HCT116 (cell line): ENCODE results near the gene OR10P1. TPM values are rescaled to one million over a fixed set of nuclear protein-coding genes. Genes with fewer than 3 reads are reported as not detected.

Experiments used
- ATAC-seq: fragments of 200-7000 bp; cut with Tn5 transposase; 2 replicates; pipeline ENCODE4 v1.9.1; 2020; ENCODE audit warnings: mild to moderate bottlenecking, moderate library complexity
- BruUV-seq: library from RNA; stranded (reverse); fragments of 400-500 nt; replicated peaks from 2 replicates; lab custom pipeline; 2021; lab: Mats Ljungman, UMichigan
- CTCF ChIA-PET: fragments of 300-600 bp; sonication (Branson Sonifier 250); formaldehyde crosslinking; loops from one replicate; lab custom pipeline; 2021; ENCODE audit warnings: antibody characterized with exemption; lab: Charles Lee
- POLR2A ChIA-PET: fragments of 300-600, 350-600 bp; sonication (Branson Sonifier 250); formaldehyde crosslinking; loops from one replicate; lab custom pipeline; 2021; ENCODE audit warnings: antibody characterized with exemption; lab: Charles Lee
- RAD21 ChIA-PET, 2 experiments: fragments of 300-600 bp; sonication (Branson Sonifier 250); formaldehyde crosslinking; loops; one replicate each; lab custom pipeline; 2023; ENCODE audit warnings: low total read pairs in 2 of 2; ENCODE audit not compliant: uncharacterized antibody in 2 of 2, unreplicated experiment in 2 of 2, low non-redundant PET in 1 of 2; lab: Charles Lee
- DNase-seq: peaks from one replicate; pipeline ENCODE4 v3.0.0-alpha.2; 2010; ENCODE audit warnings: low read depth, low spot score
- H2AFZ ChIP-seq: fragments of 200-600 bp; shearing (Covaris generic), sonication (generic); 2 replicates; pipeline ENCODE4 v1.6.1; 2017; ENCODE audit warnings: low read depth, mixed run types, mixed read lengths, antibody characterized with exemption, low read length; ENCODE audit not compliant: poor library complexity, severe bottlenecking
- H3K27ac ChIP-seq: 2 replicates; pipeline ENCODE4 v1.5.1; 2012; ENCODE audit warnings: low read depth, low read length
- H3K27me3 ChIP-seq: fragments of 200-600 bp; sonication (generic); 2 replicates; pipeline ENCODE4 v1.6.1; 2016; ENCODE audit warnings: mixed run types, low read length, mixed read lengths; ENCODE audit not compliant: insufficient read depth
- H3K36me3 ChIP-seq, 2 experiments: fragments of 200-500 bp in 1 of 2; fragments of 200-600 bp in 1 of 2; sonication (Bioruptor generic) in 1 of 2; sonication (generic) in 1 of 2; 2 replicates each; pipeline versions ENCODE4 v1.5.1 to v1.6.1; 2014 to 2016; ENCODE audit warnings: low read length in 2 of 2, inconsistent platforms in 1 of 2, mixed read lengths in 1 of 2, mixed run types in 1 of 2; ENCODE audit not compliant: insufficient read depth in 2 of 2, control insufficient read depth in 1 of 2
- H3K4me1 ChIP-seq, 2 experiments: fragments of 200-600 bp in 1 of 2; sonication (generic) in 1 of 2; 2 replicates each; pipeline versions ENCODE4 v1.5.1 to v1.6.1; 2012 to 2017; ENCODE audit warnings: low read length in 2 of 2, inconsistent platforms in 1 of 2, mild to moderate bottlenecking in 1 of 2, mixed read lengths in 1 of 2, mixed run types in 1 of 2, moderate library complexity in 1 of 2; ENCODE audit not compliant: insufficient read depth in 2 of 2, control insufficient read depth in 1 of 2
- H3K4me2 ChIP-seq: fragments of 200-600 bp; sonication (generic); 2 replicates; pipeline ENCODE4 v1.6.1; 2017; ENCODE audit warnings: mixed run types, low read length, mixed read lengths
- H3K4me3 ChIP-seq, 2 experiments: fragments of 200-600 bp in 1 of 2; sonication (generic) in 1 of 2; replicated peaks in 1 of 2; 2 replicates each; pipeline ENCODE4 v1.5.1; 2011 to 2016; ENCODE audit warnings: low read length in 2 of 2, control low read depth in 1 of 2, low read depth in 1 of 2, mild to moderate bottlenecking in 1 of 2, mixed read lengths in 1 of 2, mixed run types in 1 of 2
- H3K79me2 ChIP-seq: fragments of 200-600 bp; sonication (generic); 2 replicates; pipeline ENCODE4 v1.6.1; 2017; ENCODE audit warnings: mild to moderate bottlenecking, mixed run types, low read length, moderate library complexity, mixed read lengths; ENCODE audit not compliant: insufficient read depth
- H3K9ac ChIP-seq: fragments of 200-600 bp; sonication (generic); 2 replicates; pipeline ENCODE4 v1.6.1; 2016; ENCODE audit warnings: low read length, mixed read lengths
- H3K9me2 ChIP-seq: fragments of 200-600 bp; sonication (generic), shearing (Covaris generic); 2 replicates; pipeline ENCODE4 v1.6.1; 2017; ENCODE audit warnings: mixed run types, mild to moderate bottlenecking, moderate library complexity; ENCODE audit not compliant: insufficient read depth
- H3K9me3 ChIP-seq, 2 experiments: fragments of 200-500 bp in 1 of 2; fragments of 200-600 bp in 1 of 2; sonication (Bioruptor generic) in 1 of 2; sonication (generic) in 1 of 2; 2 replicates each; pipeline ENCODE4 v1.6.1; 2014 to 2017; ENCODE audit warnings: low read length in 2 of 2, mixed read lengths in 2 of 2, inconsistent platforms in 1 of 2, low read depth in 1 of 2, mild to moderate bottlenecking in 1 of 2, mixed run types in 1 of 2, moderate library complexity in 1 of 2; ENCODE audit not compliant: control insufficient read depth in 1 of 2, insufficient read depth in 1 of 2
- H4K20me1 ChIP-seq: fragments of 200-600 bp; sonication (generic), shearing (Covaris generic); 2 replicates; pipeline ENCODE4 v1.6.1; 2017; ENCODE audit warnings: mixed run types, mild to moderate bottlenecking, moderate library complexity; ENCODE audit not compliant: insufficient read depth
- CBX3 ChIP-seq: IDR thresholded peaks from 2 replicates; pipeline ENCODE4 v1.6.1; 2012; ENCODE audit warnings: low read depth
- CEBPB ChIP-seq: IDR thresholded peaks from 2 replicates; pipeline ENCODE4 v1.6.1; 2012; ENCODE audit warnings: low read depth
- EGR1 ChIP-seq: IDR thresholded peaks from 2 replicates; pipeline ENCODE4 v1.6.1; 2012; ENCODE audit warnings: low read depth
- ELF1 ChIP-seq: IDR thresholded peaks from 2 replicates; pipeline ENCODE4 v1.6.1; 2012; ENCODE audit warnings: low read depth, borderline replicate concordance
- EZH2 ChIP-seq: fragments of 200-600 bp; sonication (generic); IDR thresholded peaks from 2 replicates; pipeline ENCODE4 v1.6.1; 2017; ENCODE audit warnings: antibody characterized with exemption, mixed run types
- EZH2phosphoT487 ChIP-seq: fragments of 200-600 bp; IDR thresholded peaks from 2 replicates; pipeline ENCODE4 v1.6.1; 2018; ENCODE audit warnings: antibody characterized with exemption, borderline replicate concordance
- JUND ChIP-seq: IDR thresholded peaks from 2 replicates; pipeline ENCODE4 v1.6.1; 2012
- POLR2A ChIP-seq: IDR thresholded peaks from 2 replicates; pipeline ENCODE4 v1.7.0; 2011; ENCODE audit warnings: borderline replicate concordance; ENCODE audit not compliant: insufficient read depth, insufficient read length; ENCODE audit errors: extremely low read depth
- POLR2AphosphoS5 ChIP-seq: IDR thresholded peaks from 2 replicates; pipeline ENCODE4 v1.6.1; 2011; ENCODE audit warnings: mild to moderate bottlenecking, low read depth, low read length, moderate library complexity
- REST ChIP-seq: IDR thresholded peaks from 2 replicates; pipeline ENCODE4 v1.6.1; 2012; ENCODE audit warnings: low read depth
- SIN3A ChIP-seq: IDR thresholded peaks from 2 replicates; pipeline ENCODE4 v1.6.1; 2012; ENCODE audit warnings: low read depth
- SRF ChIP-seq: IDR thresholded peaks from 2 replicates; pipeline ENCODE4 v1.6.1; 2012; ENCODE audit warnings: low read depth
- TCF7L2 ChIP-seq: IDR thresholded peaks from 2 replicates; pipeline ENCODE4 v1.7.0; 2011; ENCODE audit warnings: borderline replicate concordance, inconsistent platforms; ENCODE audit not compliant: insufficient read depth, insufficient read length; ENCODE audit errors: extremely low read depth
- YY1 ChIP-seq: IDR thresholded peaks from 2 replicates; pipeline ENCODE4 v1.6.1; 2011; ENCODE audit warnings: low read length, low read depth, moderate library complexity, mild to moderate bottlenecking; ENCODE audit not compliant: insufficient replicate concordance; ENCODE audit errors: extremely low read depth
- ZBTB33 ChIP-seq: IDR thresholded peaks from 2 replicates; pipeline ENCODE4 v1.6.1; 2011; ENCODE audit warnings: mild to moderate bottlenecking, low read length, moderate library complexity; ENCODE audit not compliant: insufficient replicate concordance; ENCODE audit errors: extremely low read depth
- ZNF274 ChIP-seq: fragments of 200-500 bp; sonication (Bioruptor generic); IDR thresholded peaks from 2 replicates; pipeline ENCODE4 v1.6.1; 2014; ENCODE audit warnings: mild to moderate bottlenecking, low read depth, low read length, inconsistent platforms
- intact Hi-C: fragments of 100-400 bp; cut with micrococcal nuclease; formaldehyde crosslinking; loops from 2 replicates; pipeline ENCODE4 v1.10.0; 2022
- total RNA-seq: library from RNA; stranded (reverse); gene quantifications from one replicate; pipeline ENCODE4 v1.2.1, GENCODE V29; 2021; ENCODE audit not compliant: unreplicated experiment
- TF ChIP-seq, protein P1 (sequence below): IDR thresholded peaks from 2 replicates; pipeline ENCODE4 v1.6.1; 2012

OR10P1 gene
- total RNA-seq, 1 experiment from 2014 or later: not detected

- intact Hi-C loops: loop anchor here (10.0 kb wide), 1 partner anchor 137 kb away; no protein-coding TSS in a partner anchor
- no peak for DNase-seq
- no peaks in the 10 kb centered on the region for H3K79me2 ChIP-seq
- H3K4me1 ChIP-seq: no peaks in the 10 kb centered on the region
- TF ChIP-seq POLR2A (no peak), EZH2phosphoT487 (no peak), ZNF274 (no peak), CBX3 (no peak), SRF (no peak), YY1 (no peak), EGR1 (no peak), CEBPB (no peak), REST (no peak), SIN3A (no peak), JUND (no peak), TCF7L2 (no peak), POLR2AphosphoS5 (no peak), ELF1 (no peak), EZH2 (no peak), ZBTB33 (no peak)
- TF ChIP-seq, protein P1, sequence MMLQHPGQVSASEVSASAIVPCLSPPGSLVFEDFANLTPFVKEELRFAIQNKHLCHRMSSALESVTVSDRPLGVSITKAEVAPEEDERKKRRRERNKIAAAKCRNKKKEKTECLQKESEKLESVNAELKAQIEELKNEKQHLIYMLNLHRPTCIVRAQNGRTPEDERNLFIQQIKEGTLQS: no peak
- H3K4me3 ChIP-seq: no peak overlapping the region
- H3K9ac ChIP-seq: no peak overlapping the region
- no peak overlapping the region for H3K4me2 ChIP-seq
- H3K9me2 ChIP-seq: no peaks in the 10 kb centered on the region
- BruUV-seq: no TSS peak
- no peaks in the 10 kb centered on the region for H4K20me1 ChIP-seq
- no peak overlapping the region for H2AFZ ChIP-seq
- no peak for ATAC-seq
- no peaks in the 10 kb centered on the region for H3K27me3 ChIP-seq
- RAD21 ChIA-PET: no interaction called here
- no peaks in the 10 kb centered on the region for H3K36me3 ChIP-seq
- POLR2A ChIA-PET: no interaction called here
- CTCF ChIA-PET: interaction anchor here (0.8 to 5.1 kb wide), 5 partner anchors 11 to 80 kb away, joined by 3 to 40 read pairs (median 3); a partner anchor contains a TSS
- no peak overlapping the region for H3K27ac ChIP-seq
- H3K9me3 ChIP-seq: no peaks in the 10 kb centered on the region
These were observed 21.5 kb downstream of the OR10P1 start for GRCh38 chr12:55658212-55658611.
